ENCODE results near the gene MAML2. TPM values are rescaled to one million over a fixed set of nuclear protein-coding genes. Genes with fewer than 3 reads are reported as not detected.

MAML2 gene
- total RNA-seq, 2 donors from 2014 or later, result 29.2 to 34.9 TPM

- peak overlapping the region; percentile 91 for H3K27ac Mint-ChIP-seq
- no peaks in the 10 kb centered on the region for H3K27me3 Mint-ChIP-seq
- peaks cover 2% of the 10 kb centered on the region for H3K36me3 Mint-ChIP-seq (ENCODE audit: low read depth)
- no peaks in the 10 kb centered on the region for H3K9me3 ChIP-seq (ENCODE audit: control insufficient read depth, low read length, poor library complexity, severe bottlenecking)
- no peak for DNase-seq
- peaks cover 34% of the 10 kb centered on the region for H3K4me1 Mint-ChIP-seq
- peak; percentile 33 for ATAC-seq
- H3K4me3 Mint-ChIP-seq, result peak overlapping the region; percentile 77
These were observed 187.2 kb downstream of the MAML2 start for GRCh38 chr11:96155627-96156378.

GRCh38 chr11:96154802-96155520 lies 188.0 kb downstream of the MAML2 start:
- Mint-ChIP-seq H3K4me3 (no peak overlapping the region), H3K4me1 (peaks cover 34% of the 10 kb centered on the region), H3K27ac (no peak overlapping the region), H3K27me3 (no peaks in the 10 kb centered on the region), H3K36me3 (ENCODE audit: low read depth) (peaks cover 2% of the 10 kb centered on the region)
- no peaks in the 10 kb centered on the region for H3K9me3 ChIP-seq (ENCODE audit: control insufficient read depth, low read length, poor library complexity, severe bottlenecking)
- ATAC-seq (no peak), DNase-seq (no peak)

- Mint-ChIP-seq H3K4me1 (peaks cover 27% of the 10 kb centered on the region), H3K27ac (no peak overlapping the region), H3K4me3 (no peak overlapping the region), H3K36me3 (ENCODE audit: low read depth) (peaks cover 2% of the 10 kb centered on the region), H3K27me3 (no peaks in the 10 kb centered on the region)
- no peaks in the 10 kb centered on the region for H3K9me3 ChIP-seq (ENCODE audit: control insufficient read depth, low read length, poor library complexity, severe bottlenecking)
- DNase-seq, result no peak
- ATAC-seq, result no peak
These were observed 190.4 kb downstream of the MAML2 start for GRCh38 chr11:96152623-96153022.

- no peak for ATAC-seq
- Mint-ChIP-seq H3K27me3 (no peaks in the 10 kb centered on the region), H3K27ac (no peak overlapping the region), H3K4me1 (peaks cover 18% of the 10 kb centered on the region), H3K36me3 (ENCODE audit: low read depth) (peaks cover 2% of the 10 kb centered on the region), H3K4me3 (no peak overlapping the region)
- DNase-seq, result no peak
- H3K9me3 ChIP-seq (ENCODE audit: control insufficient read depth, low read length, poor library complexity, severe bottlenecking), result no peaks in the 10 kb centered on the region
These were observed 191.5 kb downstream of the MAML2 start for GRCh38 chr11:96151501-96151900.

GRCh38 chr11:96150609-96151008 lies 192.4 kb downstream of the MAML2 start:
- Mint-ChIP-seq H3K27ac (no peak overlapping the region), H3K4me3 (no peak overlapping the region), H3K36me3 (ENCODE audit: low read depth) (peaks cover 2% of the 10 kb centered on the region), H3K4me1 (peaks cover 10% of the 10 kb centered on the region), H3K27me3 (no peaks in the 10 kb centered on the region)
- H3K9me3 ChIP-seq (ENCODE audit: control insufficient read depth, low read length, poor library complexity, severe bottlenecking), result no peaks in the 10 kb centered on the region
- ATAC-seq (no peak), DNase-seq (no peak)

- no peak for DNase-seq
- Mint-ChIP-seq H3K36me3 (ENCODE audit: low read depth) (peaks cover 2% of the 10 kb centered on the region), H3K27ac (no peak overlapping the region), H3K4me1 (peaks cover 12% of the 10 kb centered on the region), H3K27me3 (no peaks in the 10 kb centered on the region), H3K4me3 (no peak overlapping the region)
- no peak for ATAC-seq
- H3K9me3 ChIP-seq (ENCODE audit: control insufficient read depth, low read length, poor library complexity, severe bottlenecking), result no peaks in the 10 kb centered on the region
These were observed 193.0 kb downstream of the MAML2 start for GRCh38 chr11:96149743-96150555.

- H3K27ac Mint-ChIP-seq, result peak overlapping the region; percentile 1
- DNase-seq, result no peak
- ATAC-seq, result no peak
- no peaks in the 10 kb centered on the region for H3K36me3 Mint-ChIP-seq (ENCODE audit: low read depth)
- peaks cover 16% of the 10 kb centered on the region for H3K4me1 Mint-ChIP-seq
- no peak overlapping the region for H3K4me3 Mint-ChIP-seq
- no peaks in the 10 kb centered on the region for H3K27me3 Mint-ChIP-seq
- H3K9me3 ChIP-seq (ENCODE audit: control insufficient read depth, low read length, poor library complexity, severe bottlenecking), result no peaks in the 10 kb centered on the region
These were observed 195.0 kb downstream of the MAML2 start for GRCh38 chr11:96147906-96148486.

GRCh38 chr11:96147186-96147585 lies 195.8 kb downstream of the MAML2 start:
- no peak overlapping the region for H3K27ac Mint-ChIP-seq
- no peak overlapping the region for H3K4me3 Mint-ChIP-seq

GRCh38 chr11:96146765-96147164 lies 196.2 kb downstream of the MAML2 start:
- DNase-seq (no peak), ATAC-seq (no peak)
- no peaks in the 10 kb centered on the region for H3K36me3 Mint-ChIP-seq (ENCODE audit: low read depth)
- peaks cover 12% of the 10 kb centered on the region for H3K4me1 Mint-ChIP-seq
- H3K27me3 Mint-ChIP-seq, result no peaks in the 10 kb centered on the region
- no peak overlapping the region for H3K27ac Mint-ChIP-seq
- no peak overlapping the region for H3K4me3 Mint-ChIP-seq
- no peaks in the 10 kb centered on the region for H3K9me3 ChIP-seq (ENCODE audit: control insufficient read depth, low read length, poor library complexity, severe bottlenecking)

More at GRCh38 chr11:96147186-96147585, 195.8 kb downstream of the MAML2 start:
- ATAC-seq (no peak), DNase-seq (no peak)
- Mint-ChIP-seq H3K36me3 (ENCODE audit: low read depth) (no peaks in the 10 kb centered on the region), H3K27me3 (no peaks in the 10 kb centered on the region), H3K4me1 (peaks cover 12% of the 10 kb centered on the region)
- H3K9me3 ChIP-seq (ENCODE audit: control insufficient read depth, low read length, poor library complexity, severe bottlenecking), result no peaks in the 10 kb centered on the region

- Mint-ChIP-seq H3K4me3 (no peak overlapping the region), H3K27me3 (no peaks in the 10 kb centered on the region), H3K27ac (no peak overlapping the region), H3K36me3 (ENCODE audit: low read depth) (no peaks in the 10 kb centered on the region), H3K4me1 (peaks cover 23% of the 10 kb centered on the region)
- H3K9me3 ChIP-seq (ENCODE audit: control insufficient read depth, low read length, poor library complexity, severe bottlenecking), result no peaks in the 10 kb centered on the region
- ATAC-seq, result no peak
- no peak for DNase-seq
These were observed 197.8 kb downstream of the MAML2 start for GRCh38 chr11:96145163-96145585.

GRCh38 chr11:96144553-96144952 lies 198.4 kb downstream of the MAML2 start:
- Mint-ChIP-seq H3K27me3 (no peaks in the 10 kb centered on the region), H3K36me3 (ENCODE audit: low read depth) (no peaks in the 10 kb centered on the region), H3K4me1 (peaks cover 30% of the 10 kb centered on the region), H3K27ac (peak overlapping the region; percentile 27), H3K4me3 (no peak overlapping the region)
- DNase-seq (no peak), ATAC-seq (no peak)
- no peaks in the 10 kb centered on the region for H3K9me3 ChIP-seq (ENCODE audit: control insufficient read depth, low read length, poor library complexity, severe bottlenecking)

GRCh38 chr11:96143041-96143521 lies 199.9 kb downstream of the MAML2 start:
- Mint-ChIP-seq H3K27me3 (no peaks in the 10 kb centered on the region), H3K4me1 (peaks cover 29% of the 10 kb centered on the region), H3K27ac (no peak overlapping the region), H3K36me3 (ENCODE audit: low read depth) (no peaks in the 10 kb centered on the region), H3K4me3 (no peak overlapping the region)
- ATAC-seq, result no peak
- no peak for DNase-seq
- H3K9me3 ChIP-seq (ENCODE audit: control insufficient read depth, low read length, poor library complexity, severe bottlenecking), result no peaks in the 10 kb centered on the region

GRCh38 chr11:96141626-96142025 lies 201.4 kb downstream of the MAML2 start:
- ATAC-seq, result no peak
- DNase-seq, result no peak
- H3K9me3 ChIP-seq (ENCODE audit: control insufficient read depth, low read length, poor library complexity, severe bottlenecking), result no peaks in the 10 kb centered on the region
- Mint-ChIP-seq H3K4me3 (no peak overlapping the region), H3K4me1 (peaks cover 36% of the 10 kb centered on the region), H3K27me3 (no peaks in the 10 kb centered on the region), H3K27ac (no peak overlapping the region), H3K36me3 (ENCODE audit: low read depth) (no peaks in the 10 kb centered on the region)
